H1 (cell line): Measurements from ENCODE around the gene C19orf44.

Experiments
- ATF2 ChIP-seq: IDR thresholded peaks from 2 replicates; pipeline ENCODE4 v1.6.1; 2012; ENCODE audit warnings: low read length, inconsistent platforms
- CTCF ChIP-seq, 3 experiments: IDR thresholded peaks; 1 replicate in 2 of 3; 2 replicates in 1 of 3; pipeline versions ENCODE4 v1.5.1 to v1.6.1; 2011; ENCODE audit warnings: low read length in 3 of 3, mild to moderate bottlenecking in 3 of 3, inconsistent platforms in 2 of 3, low read depth in 1 of 3, moderate library complexity in 1 of 3; ENCODE audit not compliant: insufficient read depth in 1 of 3; ENCODE audit errors: control extremely low read depth in 1 of 3
- NRF1 ChIP-seq: IDR thresholded peaks from 2 replicates; pipeline ENCODE4 v1.6.1; 2011; ENCODE audit warnings: mild to moderate bottlenecking, low read depth, low read length, improper control_type of control experiment
- POLR2A ChIP-seq, 2 experiments: IDR thresholded peaks; 1 replicate in 1 of 2; 2 replicates in 1 of 2; pipeline ENCODE4 v1.6.1; 2011; ENCODE audit warnings: low read depth in 2 of 2, low read length in 2 of 2, mild to moderate bottlenecking in 2 of 2; ENCODE audit errors: control extremely low read depth in 1 of 2
- TAF1 ChIP-seq: IDR thresholded peaks from 2 replicates; pipeline ENCODE4 v1.6.1; 2011; ENCODE audit warnings: mild to moderate bottlenecking, low read depth, low read length
- USF2 ChIP-seq: IDR thresholded peaks from 2 replicates; pipeline ENCODE4 v1.6.1; 2011; ENCODE audit warnings: low read length, improper control_type of control experiment
- ZNF274 ChIP-seq: IDR thresholded peaks from 2 replicates; pipeline ENCODE4 v1.7.0; 2012; ENCODE audit warnings: low read length, borderline replicate concordance; ENCODE audit errors: extremely low read depth

GRCh38 chr19:16521715-16522289 is 25.6 kb downstream of the C19orf44 start:
- TF ChIP-seq ZNF274 = no peak
- TF ChIP-seq CTCF (IDR thresholded peaks at IDR 0.05; ENCODE audit: control extremely low read depth in 1 of 3, insufficient read depth in 1 of 3, low read depth in 1 of 3, low read length in 3 of 3) = no peak
- TF ChIP-seq NRF1 = no peak
- TF ChIP-seq POLR2A (IDR thresholded peaks at IDR 0.05; ENCODE audit: control extremely low read depth in 1 of 2, low read depth in 2 of 2, low read length in 2 of 2) = no peak
- no peak for TF ChIP-seq ATF2
- TF ChIP-seq USF2 = no peak
- TF ChIP-seq TAF1 = no peak
